GM23338 (cell line): ENCODE results near the gene SLX9. TPM values are rescaled to one million over a fixed set of nuclear protein-coding genes. Genes with fewer than 3 reads are reported as not detected.

Source experiments
- ATAC-seq: fragments of 200-7000 bp; cut with Tn5 transposase; 3 replicates; pipeline ENCODE4 v1.9.1; 2020
- DNase-seq: peaks from one replicate; pipeline ENCODE4 v3.0.0-alpha.2; 2015; ENCODE audit warnings: low spot score
- H2AFZ ChIP-seq: fragments of 200-600 bp; sonication (generic); 2 replicates; pipeline ENCODE4 v1.8.0; 2016; ENCODE audit warnings: antibody characterized with exemption, mild to moderate bottlenecking, moderate library complexity
- H3F3A ChIP-seq: fragments of 200-600 bp; sonication (generic); replicated peaks from 2 replicates; pipeline ENCODE4 v1.8.0; 2017; ENCODE audit warnings: antibody characterized with exemption, mixed run types, low read depth
- H3K27ac ChIP-seq: fragments of 200-600 bp; sonication (generic); 2 replicates; pipeline ENCODE4 v1.6.1; 2016; ENCODE audit warnings: low read depth
- H3K27me3 ChIP-seq: fragments of 200-600 bp; sonication (generic); 2 replicates; pipeline ENCODE4 v1.8.0; 2016; ENCODE audit warnings: mild to moderate bottlenecking, mixed run types, moderate library complexity; ENCODE audit not compliant: insufficient read depth
- H3K36me3 ChIP-seq: fragments of 200-600 bp; sonication (generic); 2 replicates; pipeline ENCODE4 v1.8.0; 2016; ENCODE audit warnings: mild to moderate bottlenecking; ENCODE audit not compliant: insufficient read depth
- H3K4me1 ChIP-seq: fragments of 200-600 bp; sonication (generic); 2 replicates; pipeline ENCODE4 v1.8.0; 2016; ENCODE audit warnings: mild to moderate bottlenecking, moderate library complexity; ENCODE audit not compliant: insufficient read depth
- H3K4me2 ChIP-seq: fragments of 200-600 bp; sonication (generic); 2 replicates; pipeline ENCODE4 v1.7.1; 2017; ENCODE audit warnings: mixed run types
- H3K4me3 ChIP-seq: fragments of 200-600 bp; sonication (generic); 2 replicates; pipeline ENCODE4 v1.6.1; 2016; ENCODE audit warnings: mixed run types
- H3K79me2 ChIP-seq: fragments of 200-600 bp; sonication (generic); replicated peaks from 2 replicates; pipeline ENCODE4 v1.8.0; 2017; ENCODE audit warnings: mild to moderate bottlenecking; ENCODE audit not compliant: insufficient read depth
- H3K9me2 ChIP-seq: fragments of 200-600 bp; sonication (generic); 2 replicates; pipeline ENCODE4 v1.8.0; 2017; ENCODE audit not compliant: insufficient read depth
- H4K20me1 ChIP-seq: fragments of 200-600 bp; sonication (generic); replicated peaks from 2 replicates; pipeline ENCODE4 v1.8.0; 2017; ENCODE audit warnings: mild to moderate bottlenecking; ENCODE audit not compliant: insufficient read depth
- H3K27ac Mint-ChIP-seq: 2 replicates; pipeline ENCODE4 v1.8.0; 2020; ENCODE audit warnings: inconsistent platforms, mild to moderate bottlenecking, moderate library complexity, mixed read lengths
- H3K27me3 Mint-ChIP-seq: 3 replicates; pipeline ENCODE4 v1.8.0; 2022; ENCODE audit warnings: low read depth, mild to moderate bottlenecking, moderate library complexity, mixed read lengths, inconsistent platforms; ENCODE audit not compliant: insufficient read depth, poor library complexity
- H3K36me3 Mint-ChIP-seq: 3 replicates; pipeline ENCODE4 v1.8.0; 2021; ENCODE audit warnings: low read depth, mild to moderate bottlenecking, inconsistent platforms, moderate library complexity, mixed read lengths
- H3K4me1 Mint-ChIP-seq: 3 replicates; pipeline ENCODE4 v1.8.0; 2020; ENCODE audit warnings: mild to moderate bottlenecking, inconsistent platforms, mixed read lengths
- H3K4me3 Mint-ChIP-seq: 3 replicates; pipeline ENCODE4 v1.8.0; 2021; ENCODE audit warnings: moderate library complexity, mild to moderate bottlenecking, inconsistent platforms, mixed read lengths
- H3K9me3 Mint-ChIP-seq: 3 replicates; pipeline ENCODE4 v1.8.0; 2020; ENCODE audit warnings: moderate library complexity, mild to moderate bottlenecking, inconsistent platforms, mixed read lengths
- CREB1 ChIP-seq: fragments of 250-450 bp; sonication (Bioruptor Pico); IDR thresholded peaks from 2 replicates; pipeline ENCODE4 v1.5.0; 2020; ENCODE audit warnings: low read depth, mild to moderate bottlenecking, moderate library complexity
- EZH2 ChIP-seq: fragments of 200-600 bp; sonication (generic); IDR thresholded peaks from one replicate; pipeline ENCODE4 v1.8.0; 2017; ENCODE audit warnings: antibody characterized with exemption, mild to moderate bottlenecking, low read depth; ENCODE audit not compliant: unreplicated experiment
- JUNB ChIP-seq: IDR thresholded peaks from one replicate; pipeline ENCODE4 v1.6.1; 2016; ENCODE audit warnings: antibody characterized with exemption; ENCODE audit not compliant: unreplicated experiment
- NANOG ChIP-seq: IDR thresholded peaks from 2 replicates; pipeline ENCODE4 v1.6.1; 2016; ENCODE audit warnings: antibody characterized with exemption, borderline replicate concordance
- STAT1 ChIP-seq: IDR thresholded peaks from one replicate; pipeline ENCODE4 v1.6.1; 2016; ENCODE audit warnings: antibody characterized with exemption; ENCODE audit not compliant: unreplicated experiment
- ZNF114 ChIP-seq: fragments of 250-450 bp; sonication (Bioruptor Pico); IDR thresholded peaks from 2 replicates; pipeline ENCODE4 v1.5.0; 2020; ENCODE audit warnings: mild to moderate bottlenecking, moderate library complexity
- ZNF331 ChIP-seq: fragments of 250-450 bp; sonication (Bioruptor Pico); IDR thresholded peaks from 2 replicates; pipeline ENCODE4 v1.5.0; 2020; ENCODE audit warnings: low read depth, mild to moderate bottlenecking, moderate library complexity
- polyA plus RNA-seq: library from polyadenylated mRNA; unstranded; fragments of >200 nt; fragmentation: Nextera tagmentation; extraction: Ambion mirVana; gene quantifications from 2 replicates; pipeline ENCODE4 v1.2.1, GENCODE V29; 2016
- total RNA-seq: library from RNA; depleted of rRNA; stranded (reverse); fragments of >200 nt; shearing (Covaris generic); gene quantifications from 2 replicates; pipeline ENCODE4 v1.2.3, GENCODE V29; 2014
- TF ChIP-seq, protein P1 (sequence below): fragments of 250-450 bp; sonication (Bioruptor Pico); IDR thresholded peaks from 2 replicates; pipeline ENCODE4 v1.5.0; 2020; ENCODE audit warnings: mild to moderate bottlenecking, moderate library complexity
- TF ChIP-seq, protein P2 (sequence below): IDR thresholded peaks from 2 replicates; pipeline ENCODE4 v1.6.1; 2016; ENCODE audit warnings: antibody characterized with exemption
- TF ChIP-seq, protein P3 (sequence below), 2 experiments: fragments of 200-600 bp in 1 of 2; sonication (generic) in 1 of 2; conservative IDR thresholded peaks; 2 replicates each; pipeline versions ENCODE4 v1.5.1 to v1.6.1; 2016 to 2017; ENCODE audit warnings: antibody characterized with exemption in 2 of 2, low read depth in 2 of 2, mild to moderate bottlenecking in 2 of 2, moderate library complexity in 1 of 2

The SLX9 gene
- total and polyA plus RNA-seq, 2 experiments from 2014 or later, result 41.5 to 46.9 TPM

DNA sequence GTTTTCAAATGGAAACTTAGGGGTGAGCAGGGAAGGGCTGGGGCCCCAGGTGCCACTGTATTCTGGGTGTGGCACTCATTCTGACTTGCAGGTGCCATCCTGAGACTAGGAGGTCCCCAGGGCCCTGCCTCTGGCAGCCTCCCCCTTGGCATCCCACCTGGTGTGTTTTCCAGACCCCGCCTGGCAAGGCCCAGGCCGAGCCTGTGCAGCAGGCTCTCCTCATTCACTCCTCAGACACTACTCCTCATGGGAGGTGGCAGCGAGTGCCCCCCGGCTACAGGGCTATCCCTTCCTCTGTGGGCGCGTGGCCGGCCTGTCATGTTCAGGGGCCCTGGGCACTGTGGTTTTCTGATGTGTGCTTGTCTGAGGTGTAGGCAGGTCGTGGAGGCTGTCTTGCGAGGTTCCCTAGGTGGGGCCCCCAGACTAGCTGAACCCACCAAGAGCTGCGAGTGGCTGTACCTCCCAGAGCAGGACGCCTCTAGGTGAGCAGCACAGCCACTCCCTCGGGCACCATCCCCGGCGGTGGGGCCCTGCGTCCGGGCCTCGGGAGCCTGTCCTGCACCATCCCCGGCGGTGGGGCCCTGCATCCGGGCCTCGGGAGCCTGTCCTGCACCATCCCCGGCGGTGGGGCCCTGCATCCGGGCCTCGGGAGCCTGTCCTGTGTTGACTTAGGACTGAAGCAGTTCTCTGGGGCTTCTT, 13.2 kb downstream of the SLX9 start (continued):
- TF ChIP-seq, protein P1, sequence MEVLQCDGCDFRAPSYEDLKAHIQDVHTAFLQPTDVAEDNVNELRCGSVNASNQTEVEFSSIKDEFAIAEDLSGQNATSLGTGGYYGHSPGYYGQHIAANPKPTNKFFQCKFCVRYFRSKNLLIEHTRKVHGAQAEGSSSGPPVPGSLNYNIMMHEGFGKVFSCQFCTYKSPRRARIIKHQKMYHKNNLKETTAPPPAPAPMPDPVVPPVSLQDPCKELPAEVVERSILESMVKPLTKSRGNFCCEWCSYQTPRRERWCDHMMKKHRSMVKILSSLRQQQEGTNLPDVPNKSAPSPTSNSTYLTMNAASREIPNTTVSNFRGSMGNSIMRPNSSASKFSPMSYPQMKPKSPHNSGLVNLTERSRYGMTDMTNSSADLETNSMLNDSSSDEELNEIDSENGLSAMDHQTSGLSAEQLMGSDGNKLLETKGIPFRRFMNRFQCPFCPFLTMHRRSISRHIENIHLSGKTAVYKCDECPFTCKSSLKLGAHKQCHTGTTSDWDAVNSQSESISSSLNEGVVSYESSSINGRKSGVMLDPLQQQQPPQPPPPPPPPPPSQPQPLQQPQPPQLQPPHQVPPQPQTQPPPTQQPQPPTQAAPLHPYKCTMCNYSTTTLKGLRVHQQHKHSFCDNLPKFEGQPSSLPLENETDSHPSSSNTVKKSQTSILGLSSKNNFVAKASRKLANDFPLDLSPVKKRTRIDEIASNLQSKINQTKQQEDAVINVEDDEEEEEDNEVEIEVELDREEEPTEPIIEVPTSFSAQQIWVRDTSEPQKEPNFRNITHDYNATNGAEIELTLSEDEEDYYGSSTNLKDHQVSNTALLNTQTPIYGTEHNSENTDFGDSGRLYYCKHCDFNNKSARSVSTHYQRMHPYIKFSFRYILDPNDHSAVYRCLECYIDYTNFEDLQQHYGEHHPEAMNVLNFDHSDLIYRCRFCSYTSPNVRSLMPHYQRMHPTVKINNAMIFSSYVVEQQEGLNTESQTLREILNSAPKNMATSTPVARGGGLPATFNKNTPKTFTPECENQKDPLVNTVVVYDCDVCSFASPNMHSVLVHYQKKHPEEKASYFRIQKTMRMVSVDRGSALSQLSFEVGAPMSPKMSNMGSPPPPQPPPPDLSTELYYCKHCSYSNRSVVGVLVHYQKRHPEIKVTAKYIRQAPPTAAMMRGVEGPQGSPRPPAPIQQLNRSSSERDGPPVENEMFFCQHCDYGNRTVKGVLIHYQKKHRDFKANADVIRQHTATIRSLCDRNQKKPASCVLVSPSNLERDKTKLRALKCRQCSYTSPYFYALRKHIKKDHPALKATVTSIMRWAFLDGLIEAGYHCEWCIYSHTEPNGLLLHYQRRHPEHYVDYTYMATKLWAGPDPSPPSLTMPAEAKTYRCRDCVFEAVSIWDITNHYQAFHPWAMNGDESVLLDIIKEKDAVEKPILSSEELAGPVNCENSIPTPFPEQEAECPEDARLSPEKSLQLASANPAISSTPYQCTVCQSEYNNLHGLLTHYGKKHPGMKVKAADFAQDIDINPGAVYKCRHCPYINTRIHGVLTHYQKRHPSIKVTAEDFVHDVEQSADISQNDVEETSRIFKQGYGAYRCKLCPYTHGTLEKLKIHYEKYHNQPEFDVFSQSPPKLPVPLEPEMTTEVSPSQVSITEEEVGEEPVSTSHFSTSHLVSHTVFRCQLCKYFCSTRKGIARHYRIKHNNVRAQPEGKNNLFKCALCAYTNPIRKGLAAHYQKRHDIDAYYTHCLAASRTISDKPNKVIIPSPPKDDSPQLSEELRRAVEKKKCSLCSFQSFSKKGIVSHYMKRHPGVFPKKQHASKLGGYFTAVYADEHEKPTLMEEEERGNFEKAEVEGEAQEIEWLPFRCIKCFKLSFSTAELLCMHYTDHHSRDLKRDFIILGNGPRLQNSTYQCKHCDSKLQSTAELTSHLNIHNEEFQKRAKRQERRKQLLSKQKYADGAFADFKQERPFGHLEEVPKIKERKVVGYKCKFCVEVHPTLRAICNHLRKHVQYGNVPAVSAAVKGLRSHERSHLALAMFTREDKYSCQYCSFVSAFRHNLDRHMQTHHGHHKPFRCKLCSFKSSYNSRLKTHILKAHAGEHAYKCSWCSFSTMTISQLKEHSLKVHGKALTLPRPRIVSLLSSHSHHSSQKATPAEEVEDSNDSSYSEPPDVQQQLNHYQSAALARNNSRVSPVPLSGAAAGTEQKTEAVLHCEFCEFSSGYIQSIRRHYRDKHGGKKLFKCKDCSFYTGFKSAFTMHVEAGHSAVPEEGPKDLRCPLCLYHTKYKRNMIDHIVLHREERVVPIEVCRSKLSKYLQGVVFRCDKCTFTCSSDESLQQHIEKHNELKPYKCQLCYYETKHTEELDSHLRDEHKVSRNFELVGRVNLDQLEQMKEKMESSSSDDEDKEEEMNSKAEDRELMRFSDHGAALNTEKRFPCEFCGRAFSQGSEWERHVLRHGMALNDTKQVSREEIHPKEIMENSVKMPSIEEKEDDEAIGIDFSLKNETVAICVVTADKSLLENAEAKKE, result no peak
- TF ChIP-seq ZNF114 (CRISPR knock-in tag), result no peak
- TF ChIP-seq, protein P2, sequence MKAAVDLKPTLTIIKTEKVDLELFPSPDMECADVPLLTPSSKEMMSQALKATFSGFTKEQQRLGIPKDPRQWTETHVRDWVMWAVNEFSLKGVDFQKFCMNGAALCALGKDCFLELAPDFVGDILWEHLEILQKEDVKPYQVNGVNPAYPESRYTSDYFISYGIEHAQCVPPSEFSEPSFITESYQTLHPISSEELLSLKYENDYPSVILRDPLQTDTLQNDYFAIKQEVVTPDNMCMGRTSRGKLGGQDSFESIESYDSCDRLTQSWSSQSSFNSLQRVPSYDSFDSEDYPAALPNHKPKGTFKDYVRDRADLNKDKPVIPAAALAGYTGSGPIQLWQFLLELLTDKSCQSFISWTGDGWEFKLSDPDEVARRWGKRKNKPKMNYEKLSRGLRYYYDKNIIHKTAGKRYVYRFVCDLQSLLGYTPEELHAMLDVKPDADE, result no peak
- TF ChIP-seq ZNF331, result no peak

DNA sequence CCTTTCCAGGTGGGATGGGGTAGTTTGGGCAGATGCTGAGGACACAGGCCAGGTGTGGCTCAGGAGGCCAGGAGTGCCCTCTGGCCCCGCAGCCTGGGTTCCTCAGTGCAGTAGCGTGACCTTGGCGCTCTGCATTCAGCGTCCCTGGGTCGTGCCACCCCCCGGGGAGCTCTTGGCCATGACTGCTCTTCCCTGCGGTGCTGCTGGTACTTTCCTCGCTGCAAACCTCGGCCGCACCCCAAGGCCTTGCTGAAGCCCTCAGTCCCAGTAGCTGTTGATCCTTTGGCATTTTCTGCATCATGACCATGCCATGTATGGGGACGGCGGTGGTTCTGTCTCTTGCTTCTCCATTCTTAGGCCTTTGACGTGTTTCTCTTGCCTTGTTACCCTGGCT, 13.8 kb downstream of the SLX9 start:
- Histone ChIP-seq H2AFZ (no peak overlapping the region), H3F3A (no peaks in the 10 kb centered on the region), H3K36me3 (no peaks in the 10 kb centered on the region; the same call in 1 of the 2 replicates), H3K4me2 (no peak overlapping the region), H3K4me3 (no peak overlapping the region), H4K20me1 (peaks cover 32% of the 10 kb centered on the region), H3K9me2 (no peaks in the 10 kb centered on the region), H3K79me2 (peaks cover 80% of the 10 kb centered on the region), H3K27me3 (no peaks in the 10 kb centered on the region), H3K27ac (no peak overlapping the region), H3K4me1 (no peaks in the 10 kb centered on the region)
- H3K27me3 Mint-ChIP-seq, result peaks cover 14% of the 10 kb centered on the region
- H3K4me1 Mint-ChIP-seq, result peaks cover 6% of the 10 kb centered on the region
- ATAC-seq, result no peak
- no peak for DNase-seq
- H3K27ac Mint-ChIP-seq, result no peak overlapping the region; the same call in 1 of the 2 replicates
- no peaks in the 10 kb centered on the region for H3K9me3 Mint-ChIP-seq
- H3K36me3 Mint-ChIP-seq, result peaks cover 25% of the 10 kb centered on the region
- H3K4me3 Mint-ChIP-seq, result no peak overlapping the region
- TF ChIP-seq EZH2 (no peak), NANOG (no peak), JUNB (no peak), ZNF114 (CRISPR knock-in tag) (no peak), STAT1 (no peak), CREB1 (CRISPR knock-in tag) (no peak), ZNF331 (no peak)
- TF ChIP-seq, protein P2, result no peak
- TF ChIP-seq, protein P3, sequence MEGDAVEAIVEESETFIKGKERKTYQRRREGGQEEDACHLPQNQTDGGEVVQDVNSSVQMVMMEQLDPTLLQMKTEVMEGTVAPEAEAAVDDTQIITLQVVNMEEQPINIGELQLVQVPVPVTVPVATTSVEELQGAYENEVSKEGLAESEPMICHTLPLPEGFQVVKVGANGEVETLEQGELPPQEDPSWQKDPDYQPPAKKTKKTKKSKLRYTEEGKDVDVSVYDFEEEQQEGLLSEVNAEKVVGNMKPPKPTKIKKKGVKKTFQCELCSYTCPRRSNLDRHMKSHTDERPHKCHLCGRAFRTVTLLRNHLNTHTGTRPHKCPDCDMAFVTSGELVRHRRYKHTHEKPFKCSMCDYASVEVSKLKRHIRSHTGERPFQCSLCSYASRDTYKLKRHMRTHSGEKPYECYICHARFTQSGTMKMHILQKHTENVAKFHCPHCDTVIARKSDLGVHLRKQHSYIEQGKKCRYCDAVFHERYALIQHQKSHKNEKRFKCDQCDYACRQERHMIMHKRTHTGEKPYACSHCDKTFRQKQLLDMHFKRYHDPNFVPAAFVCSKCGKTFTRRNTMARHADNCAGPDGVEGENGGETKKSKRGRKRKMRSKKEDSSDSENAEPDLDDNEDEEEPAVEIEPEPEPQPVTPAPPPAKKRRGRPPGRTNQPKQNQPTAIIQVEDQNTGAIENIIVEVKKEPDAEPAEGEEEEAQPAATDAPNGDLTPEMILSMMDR (conservative IDR thresholded peaks at IDR 0.05; ENCODE audit: low read depth in 2 of 2), result no peak
